Sigmoid colon (tissue), 7 donors: ENCODE data around the gene SH3TC1. TPM values are rescaled to one million over a fixed set of nuclear protein-coding genes. Genes with fewer than 3 reads are reported as not detected.

Source experiments
- DNase-seq: peaks from one replicate; pipeline ENCODE4 v3.0.0-alpha.2; 2019
- H3K27ac ChIP-seq, 4 donors: fragments of 200-600 bp; sonication (generic); one replicate each; pipeline ENCODE4 v1.5.1; 2016 to 2019; ENCODE audit warnings: mild to moderate bottlenecking in 1 of 4
- H3K27me3 ChIP-seq, 3 donors: fragments of 200-600 bp; sonication (generic); one replicate each; pipeline ENCODE4 v1.5.1; 2019; ENCODE audit warnings: mild to moderate bottlenecking in 1 of 3
- H3K36me3 ChIP-seq, 4 donors: fragments of 200-600 bp; sonication (generic); one replicate each; pipeline ENCODE4 v1.5.1; 2016 to 2019
- H3K4me1 ChIP-seq, 4 donors: fragments of 200-600 bp; sonication (generic); one replicate each; pipeline ENCODE4 v1.5.1; 2017 to 2019
- H3K4me3 ChIP-seq, 4 donors: fragments of 200-600 bp; sonication (generic); one replicate each; pipeline ENCODE4 v1.5.1; 2017 to 2019; ENCODE audit warnings: mild to moderate bottlenecking in 2 of 4, moderate library complexity in 1 of 4
- H3K9me3 ChIP-seq, 4 donors: fragments of 200-600 bp in 3 of 4; sonication (generic) in 3 of 4; one replicate each; pipeline versions ENCODE4 v1.5.1 to v1.6.1; 2013 to 2019
- EP300 ChIP-seq, 4 donors: sonication (generic); formaldehyde crosslinking; IDR thresholded peaks; one replicate each; pipeline ENCODE4 v1.6.1; 2017; ENCODE audit warnings: antibody characterized with exemption in 4 of 4
- POLR2A ChIP-seq, 2 donors: fragments of 450-650 bp; IDR thresholded peaks; one replicate each; pipeline ENCODE4 v1.6.1; 2016; ENCODE audit warnings: antibody characterized with exemption in 2 of 2, mild to moderate bottlenecking in 2 of 2, moderate library complexity in 2 of 2
- POLR2AphosphoS5 ChIP-seq, 4 donors: sonication (generic); formaldehyde crosslinking; IDR thresholded peaks; one replicate each; pipeline ENCODE4 v1.6.1; 2017; ENCODE audit warnings: antibody characterized with exemption in 4 of 4
- WGBS, 2 donors: extraction: QIAGEN DNeasy Blood & Tissue Kit; methylation state at CpG; one replicate each; pipeline ENCODE4 v1.1.7; 2013; 5-methylcytosine and 5-hydroxymethylcytosine counted together
- intact Hi-C: fragments of 100-400 bp; cut with DNase I; formaldehyde crosslinking; loops from one replicate; pipeline ENCODE4 v1.15.1; 2023
- polyA plus RNA-seq, 3 donors: library from polyadenylated mRNA; stranded (reverse); fragments of 200-250 nt; gene quantifications; one replicate each; pipeline ENCODE4 v1.2.3, GENCODE V29; 2013
- total RNA-seq, 4 donors: library from RNA; depleted of rRNA; stranded (reverse); fragments of >200 nt; gene quantifications; one replicate each; pipeline ENCODE4 v1.1.0, GENCODE V29; 2016
- TF ChIP-seq, protein P1 (sequence below), 4 experiments: fragments of 450-650 bp in 3 of 4; fragments of 200-600 bp in 1 of 4; IDR thresholded peaks; one replicate each; pipeline ENCODE4 v1.5.1; 2016 to 2019; ENCODE audit warnings: antibody characterized with exemption in 4 of 4, mild to moderate bottlenecking in 3 of 4, moderate library complexity in 2 of 4
- donor health status: healthy with polysubstance abuse.
- donor health status: Bipolar disorder and iron deficiency.
- donor health status: healthy.

The SH3TC1 gene
- total and polyA plus RNA-seq, 7 donors = 3.0 to 24.4 (median 7.8) TPM

DNA sequence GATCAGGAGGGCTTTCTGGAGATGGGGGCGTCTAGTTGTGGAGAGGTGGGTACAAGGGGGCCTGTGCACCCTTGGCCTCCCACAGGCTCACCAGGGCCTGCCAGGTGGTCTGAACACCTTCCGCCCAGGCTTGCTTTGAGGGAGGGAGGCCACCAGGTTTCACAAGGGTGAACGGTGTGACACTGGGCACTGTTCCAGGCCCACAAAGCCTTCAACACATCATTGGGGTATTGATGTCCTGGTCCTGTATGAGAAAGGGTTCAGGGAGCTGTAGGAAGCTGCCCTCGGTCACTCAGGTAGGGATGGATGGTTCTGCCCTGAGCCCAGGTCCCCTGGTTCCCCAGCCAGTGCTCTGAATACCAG, 76.4 kb downstream of the SH3TC1 start:
- H3K36me3 ChIP-seq = no peaks in the 10 kb centered on the region
- H3K27me3 ChIP-seq = no peaks in the 10 kb centered on the region
- peaks cover 0 to 98% (median 92%) of the 10 kb centered on the region in 4 donors for H3K4me1 ChIP-seq
- intact Hi-C loops = loop anchor here (1.0 to 2.0 kb wide), 3 partner anchors 43 to 127 kb away; no protein-coding TSS in a partner anchor
- DNase-seq = no peak
- TF ChIP-seq EP300 (IDR thresholded peaks at IDR 0.05) = no peak
- no peak for TF ChIP-seq POLR2A (IDR thresholded peaks at IDR 0.05)
- TF ChIP-seq, protein P1, sequence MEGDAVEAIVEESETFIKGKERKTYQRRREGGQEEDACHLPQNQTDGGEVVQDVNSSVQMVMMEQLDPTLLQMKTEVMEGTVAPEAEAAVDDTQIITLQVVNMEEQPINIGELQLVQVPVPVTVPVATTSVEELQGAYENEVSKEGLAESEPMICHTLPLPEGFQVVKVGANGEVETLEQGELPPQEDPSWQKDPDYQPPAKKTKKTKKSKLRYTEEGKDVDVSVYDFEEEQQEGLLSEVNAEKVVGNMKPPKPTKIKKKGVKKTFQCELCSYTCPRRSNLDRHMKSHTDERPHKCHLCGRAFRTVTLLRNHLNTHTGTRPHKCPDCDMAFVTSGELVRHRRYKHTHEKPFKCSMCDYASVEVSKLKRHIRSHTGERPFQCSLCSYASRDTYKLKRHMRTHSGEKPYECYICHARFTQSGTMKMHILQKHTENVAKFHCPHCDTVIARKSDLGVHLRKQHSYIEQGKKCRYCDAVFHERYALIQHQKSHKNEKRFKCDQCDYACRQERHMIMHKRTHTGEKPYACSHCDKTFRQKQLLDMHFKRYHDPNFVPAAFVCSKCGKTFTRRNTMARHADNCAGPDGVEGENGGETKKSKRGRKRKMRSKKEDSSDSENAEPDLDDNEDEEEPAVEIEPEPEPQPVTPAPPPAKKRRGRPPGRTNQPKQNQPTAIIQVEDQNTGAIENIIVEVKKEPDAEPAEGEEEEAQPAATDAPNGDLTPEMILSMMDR (IDR thresholded peaks at IDR 0.05) = no peak
- TF ChIP-seq POLR2AphosphoS5 (IDR thresholded peaks at IDR 0.05) = no peak
- no peaks in the 10 kb centered on the region for H3K9me3 ChIP-seq
- H3K27ac ChIP-seq = peak overlapping the region; percentile 63 to 89 (median 84)
- H3K4me3 ChIP-seq = no peak overlapping the region
- 66 to 72% methylated on average over 4 of the region's 4 CpGs for WGBS, 2 donors

DNA sequence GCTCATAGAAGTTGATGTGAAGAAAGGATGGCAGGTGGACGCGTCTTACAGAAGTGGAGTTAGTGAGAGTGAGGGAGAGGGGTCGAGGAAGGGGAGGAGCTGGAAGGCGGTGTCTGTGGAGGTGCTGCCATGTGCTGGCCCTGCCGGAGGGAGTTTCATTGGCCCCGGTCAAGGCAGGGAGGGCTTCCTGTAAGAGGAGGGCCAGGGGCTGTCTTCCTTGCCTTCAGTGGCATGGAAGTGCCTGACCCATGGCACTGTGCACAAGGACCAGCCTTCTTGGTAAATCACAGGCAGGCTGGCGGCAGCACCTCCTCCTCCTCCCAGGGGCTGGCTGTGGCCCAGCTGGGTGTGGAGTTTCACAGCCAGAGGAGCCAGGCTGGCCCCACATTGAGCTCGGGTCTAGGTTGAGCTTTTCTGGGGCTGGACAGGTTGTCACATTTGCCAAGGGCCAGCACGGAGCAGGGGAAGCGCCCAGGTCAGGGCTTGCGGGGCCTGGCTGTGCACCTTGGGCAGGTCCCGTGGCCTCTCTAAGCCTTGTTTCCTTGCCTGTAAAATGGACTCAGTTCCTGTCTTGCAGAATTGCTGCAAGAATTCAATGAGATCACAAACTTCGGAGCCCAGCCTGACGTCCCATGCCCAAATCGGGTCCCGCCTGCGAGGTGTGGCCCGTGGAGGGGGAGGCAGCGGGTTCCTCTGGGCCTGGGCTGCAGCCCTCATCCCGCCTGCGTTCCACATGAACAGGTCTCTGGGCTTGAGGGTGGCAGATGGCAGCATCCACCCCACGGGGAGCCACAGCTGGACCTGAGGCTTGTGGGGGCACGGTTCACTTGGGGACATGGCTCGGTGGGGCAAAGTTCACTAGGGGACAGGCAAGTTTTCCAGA, 77.5 kb downstream of the SH3TC1 start:
- Histone ChIP-seq H3K27me3 (no peaks in the 10 kb centered on the region), H3K27ac (peak overlapping the region; percentile 63 to 89 (median 84)), H3K9me3 (no peaks in the 10 kb centered on the region), H3K4me3 (no peak overlapping the region), H3K36me3 (no peaks in the 10 kb centered on the region), H3K4me1 (peaks cover 0 to 98% (median 93%) of the 10 kb centered on the region in 4 donors)
- 33 to 56% methylated on average over 24 of the region's 24 CpGs for WGBS, 2 donors
- peak; percentile 87 for DNase-seq
- intact Hi-C loops = no loop called here
- TF ChIP-seq POLR2AphosphoS5 (IDR thresholded peaks at IDR 0.05) (peak in 2 of 4 donors; percentile 25 to 28), POLR2A (IDR thresholded peaks at IDR 0.05) (no peak)

DNA sequence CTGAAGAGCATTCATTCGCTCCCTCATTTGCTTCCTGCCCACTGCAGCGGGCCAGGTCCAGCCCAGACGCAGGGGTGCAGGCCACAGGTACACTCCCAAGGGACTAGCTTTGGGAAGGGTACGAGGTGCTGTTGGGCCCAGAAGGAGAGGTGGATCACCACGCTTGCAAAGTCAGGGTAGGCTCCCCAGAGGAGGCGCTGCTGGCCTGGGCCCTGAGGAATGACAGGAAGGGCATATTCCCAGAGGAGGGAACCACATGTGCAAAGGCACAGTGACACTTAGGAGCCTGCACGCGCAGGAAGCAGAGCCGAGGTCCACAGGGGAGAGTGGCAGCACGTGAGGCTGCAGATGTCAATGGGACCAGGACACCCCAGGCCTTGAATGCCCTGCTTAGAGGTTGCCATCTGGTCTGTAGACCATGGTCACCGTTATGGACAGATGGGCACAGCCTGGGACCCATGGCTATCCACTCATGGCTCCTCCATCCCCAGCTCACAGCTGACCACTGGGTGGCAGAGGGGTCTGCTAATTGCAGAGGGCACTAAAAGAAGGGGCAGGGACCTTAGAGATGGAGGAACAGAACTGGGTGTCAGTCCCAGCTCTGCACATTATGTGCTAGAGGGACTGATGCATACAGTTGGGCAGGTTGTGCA, 78.4 kb downstream of the SH3TC1 start:
- DNase-seq = peak; percentile 64
- H3K9me3 ChIP-seq = no peaks in the 10 kb centered on the region
- 79 to 81% methylated on average over 11 of the region's 11 CpGs for WGBS, 2 donors
- TF ChIP-seq POLR2AphosphoS5 (IDR thresholded peaks at IDR 0.05) = no peak
- no peak for TF ChIP-seq EP300 (IDR thresholded peaks at IDR 0.05)
- TF ChIP-seq, protein P1 (IDR thresholded peaks at IDR 0.05) = no peak
- TF ChIP-seq POLR2A (IDR thresholded peaks at IDR 0.05) = no peak
- no peak overlapping the region for H3K4me3 ChIP-seq
- H3K4me1 ChIP-seq = peaks cover 0 to 95% (median 87%) of the 10 kb centered on the region in 4 donors
- no peaks in the 10 kb centered on the region for H3K36me3 ChIP-seq
- intact Hi-C loops = no loop called here
- H3K27me3 ChIP-seq = no peaks in the 10 kb centered on the region
- H3K27ac ChIP-seq = peak overlapping the region; percentile 17 to 89 (median 73)

DNA sequence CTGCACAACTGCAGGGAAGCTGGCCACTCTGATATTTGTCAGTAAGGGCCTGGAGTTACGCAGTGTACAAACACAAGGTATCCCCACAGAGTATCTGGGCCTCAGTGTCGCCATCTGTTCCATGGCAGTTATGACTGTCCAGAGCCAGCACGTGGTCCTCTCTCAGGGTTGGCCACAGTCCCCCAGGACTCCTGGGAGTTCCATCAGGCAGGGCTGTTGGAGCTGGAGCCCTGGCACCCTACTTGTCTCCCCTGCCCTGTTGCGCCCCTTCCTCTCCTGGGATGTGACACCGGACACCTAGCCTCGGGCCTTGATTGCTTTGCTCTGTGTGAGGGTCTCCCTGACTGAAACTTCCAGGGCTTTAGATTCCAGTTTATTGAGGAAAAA, 78.9 kb downstream of the SH3TC1 start:
- H3K9me3 ChIP-seq = no peaks in the 10 kb centered on the region
- intact Hi-C loops = no loop called here
- no peak for TF ChIP-seq EP300 (IDR thresholded peaks at IDR 0.05)
- TF ChIP-seq POLR2AphosphoS5 (IDR thresholded peaks at IDR 0.05) = peak in 1 of 4 donors; percentile 11
- H3K4me1 ChIP-seq = peaks cover 0 to 90% (median 82%) of the 10 kb centered on the region in 4 donors
- H3K27ac ChIP-seq = peak overlapping the region; percentile 17 to 89 (median 58)
- no peaks in the 10 kb centered on the region for H3K27me3 ChIP-seq
- H3K36me3 ChIP-seq = no peaks in the 10 kb centered on the region
- 60 to 69% methylated on average over 6 of the region's 6 CpGs for WGBS, 2 donors
- H3K4me3 ChIP-seq = no peak overlapping the region
- peak; percentile 79 for DNase-seq

DNA sequence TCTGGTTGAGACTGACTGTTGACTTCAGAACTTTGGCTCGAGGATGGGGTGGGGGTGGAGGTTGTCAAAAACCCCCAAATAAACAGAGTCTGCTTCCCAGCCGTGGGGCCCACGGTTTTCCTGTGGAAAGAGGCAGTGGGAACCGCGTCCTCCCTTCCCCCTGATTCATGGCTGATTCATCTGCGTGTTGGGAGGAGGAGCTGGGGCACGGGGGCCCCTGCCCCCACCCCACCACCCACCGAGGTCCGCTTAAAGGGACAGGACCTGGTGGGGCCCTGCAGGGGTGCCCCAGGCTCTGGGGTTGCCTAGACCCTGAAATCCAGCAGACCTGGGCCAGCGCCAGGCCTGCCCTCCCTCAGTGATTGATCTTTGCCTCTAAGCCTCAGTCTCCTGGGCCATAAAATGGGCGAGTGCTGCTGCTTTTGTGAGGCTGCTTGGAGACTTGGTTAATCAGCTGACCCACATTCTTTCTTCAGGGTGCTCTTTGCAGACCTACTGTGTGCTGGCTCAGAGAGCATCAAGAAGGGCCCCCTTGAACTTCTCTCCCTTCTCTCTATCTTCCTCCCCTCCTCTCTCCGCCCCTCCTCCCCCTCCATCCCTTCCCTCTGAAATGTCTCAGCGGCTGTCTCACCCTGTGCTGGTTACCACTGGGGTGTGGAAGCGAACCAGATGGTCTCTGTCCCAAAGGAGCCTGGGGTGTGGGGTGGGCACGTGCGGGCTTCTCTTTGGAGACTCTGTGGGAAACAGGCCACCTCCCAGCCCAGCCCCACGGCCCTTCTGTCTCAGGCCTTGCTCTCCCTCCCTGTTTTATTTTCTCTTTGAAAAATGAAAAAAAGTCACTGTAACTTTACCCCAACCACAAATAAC, 79.6 kb downstream of the SH3TC1 start:
- Histone ChIP-seq H3K4me1 (peaks cover 0 to 83% (median 75%) of the 10 kb centered on the region in 4 donors), H3K9me3 (no peaks in the 10 kb centered on the region), H3K4me3 (no peak overlapping the region), H3K36me3 (no peaks in the 10 kb centered on the region), H3K27me3 (no peaks in the 10 kb centered on the region), H3K27ac (peak overlapping the region; percentile 17 to 89 (median 58))
- TF ChIP-seq POLR2AphosphoS5 (IDR thresholded peaks at IDR 0.05) = peak in 1 of 4 donors; percentile 29
- TF ChIP-seq, protein P1 (IDR thresholded peaks at IDR 0.05) = no peak
- no peak for TF ChIP-seq POLR2A (IDR thresholded peaks at IDR 0.05)
- TF ChIP-seq EP300 (IDR thresholded peaks at IDR 0.05) = no peak
- WGBS, 2 donors = 27 to 39% methylated on average over 17 of the region's 17 CpGs
- intact Hi-C loops = no loop called here
- DNase-seq = peak; percentile 85
